B cell (primary cell): Measurements from ENCODE around the gene TXNRD3. TPM values are rescaled to one million over a fixed set of nuclear protein-coding genes. Genes with fewer than 3 reads are reported as not detected.

Experiments used
- ATAC-seq: fragments of 200-7000 bp; cut with Tn5 transposase; one replicate; pipeline ENCODE4 v1.10.0; 2021; ENCODE audit warnings: low read depth, mild to moderate bottlenecking, moderate number of reproducible peaks, moderate library complexity
- CTCF ChIA-PET: fragments of 350-600 bp; sonication (Branson Sonifier 250); formaldehyde crosslinking; loops from one replicate; lab custom pipeline; 2021; ENCODE audit warnings: antibody characterized with exemption, inconsistent platforms; lab: Charles Lee
- POLR2A ChIA-PET: fragments of 350-600 bp; sonication (Branson Sonifier 250); formaldehyde crosslinking; loops from one replicate; lab custom pipeline; 2021; ENCODE audit warnings: antibody characterized with exemption; lab: Charles Lee
- DNase-seq: peaks from one replicate; pipeline ENCODE4 v3.0.0; 2013
- H2AFZ ChIP-seq: 2 replicates; pipeline ENCODE4 v1.6.1; 2012; ENCODE audit warnings: mild to moderate bottlenecking, low read depth, low read length; ENCODE audit not compliant: insufficient read depth, poor library complexity, severe bottlenecking
- H3K27ac ChIP-seq, 2 donors: 1 replicate in 1 of 2; 2 replicates in 1 of 2; pipeline ENCODE4 v1.5.1; 2012 to 2013; ENCODE audit warnings: low read length in 2 of 2, mild to moderate bottlenecking in 2 of 2, moderate library complexity in 1 of 2
- H3K27me3 ChIP-seq, 4 experiments: fragments of 200-600 bp in 1 of 4; sonication (generic) in 1 of 4; replicated peaks in 1 of 4; 1 replicate in 2 of 4; 2 replicates in 2 of 4; pipeline versions ENCODE4 v1.6.1 to v1.7.0; 2013 to 2016; ENCODE audit warnings: low read length in 3 of 4, mild to moderate bottlenecking in 2 of 4, mixed read lengths in 1 of 4, moderate library complexity in 1 of 4; ENCODE audit not compliant: insufficient read depth in 4 of 4, control insufficient read depth in 3 of 4; ENCODE audit errors: control extremely low read depth in 1 of 4
- H3K36me3 ChIP-seq, 2 experiments: replicated peaks in 1 of 2; 1 replicate in 1 of 2; 2 replicates in 1 of 2; pipeline versions ENCODE4 v1.6.1 to v1.7.1; 2013; ENCODE audit warnings: low read length in 1 of 2; ENCODE audit not compliant: insufficient read depth in 2 of 2, control insufficient read depth in 1 of 2; ENCODE audit errors: control extremely low read depth in 1 of 2, extremely low read depth in 1 of 2
- H3K4me1 ChIP-seq, 2 donors: fragments of 200-600 bp in 1 of 2; sonication (generic) in 1 of 2; 1 replicate in 1 of 2; 2 replicates in 1 of 2; pipeline versions ENCODE4 v1.5.1 to v1.6.1; 2013 to 2017; ENCODE audit warnings: low read length in 2 of 2; ENCODE audit not compliant: control insufficient read depth in 2 of 2, insufficient read depth in 2 of 2
- H3K4me2 ChIP-seq: replicated peaks from 2 replicates; pipeline ENCODE3; 2012; ENCODE audit warnings: mild to moderate bottlenecking, low read depth, low read length; ENCODE audit not compliant: poor library complexity, severe bottlenecking
- H3K4me3 ChIP-seq, 5 experiments: fragments of 200-600 bp in 1 of 5; sonication (generic) in 1 of 5; 1 replicate in 3 of 5; 2 replicates in 2 of 5; pipeline versions ENCODE4 v1.5.1 to v1.7.0; 2011 to 2016; ENCODE audit warnings: low read length in 4 of 5, mild to moderate bottlenecking in 4 of 5, low read depth in 2 of 5, control low read depth in 1 of 5, moderate library complexity in 1 of 5; ENCODE audit not compliant: insufficient read depth in 1 of 5; ENCODE audit errors: control extremely low read depth in 1 of 5, extremely low read depth in 1 of 5
- H3K79me2 ChIP-seq: fragments of 200-600 bp; sonication (generic); one replicate; pipeline ENCODE4 v1.6.0; 2016; ENCODE audit warnings: low read length; ENCODE audit not compliant: control insufficient read depth, insufficient read depth
- H3K9ac ChIP-seq: fragments of 200-600 bp; sonication (generic); 2 replicates; pipeline ENCODE4 v1.6.1; 2017; ENCODE audit warnings: mild to moderate bottlenecking, low read length, moderate library complexity
- H3K9me3 ChIP-seq, 3 donors: one replicate each; pipeline versions ENCODE4 v1.6.1 to v1.7.1; 2013; ENCODE audit warnings: low read length in 2 of 3; ENCODE audit not compliant: control insufficient read depth in 2 of 3, insufficient read depth in 1 of 3; ENCODE audit errors: control extremely low read depth in 1 of 3
- H4K20me1 ChIP-seq: 2 replicates; pipeline ENCODE4 v1.6.0; 2012; ENCODE audit warnings: mild to moderate bottlenecking, low read length; ENCODE audit not compliant: insufficient read depth, control insufficient read depth, poor library complexity, severe bottlenecking
- H3K27ac Mint-ChIP-seq: one replicate; pipeline ENCODE4 v1.8.0; 2021; ENCODE audit warnings: mixed read lengths
- H3K27me3 Mint-ChIP-seq: one replicate; pipeline ENCODE4 v1.8.0; 2021; ENCODE audit warnings: mixed read lengths
- H3K4me1 Mint-ChIP-seq: one replicate; pipeline ENCODE4 v1.8.0; 2021; ENCODE audit warnings: mixed read lengths
- H3K4me3 Mint-ChIP-seq: one replicate; pipeline ENCODE4 v1.8.0; 2021; ENCODE audit warnings: mixed read lengths
- H3K9me3 Mint-ChIP-seq: one replicate; pipeline ENCODE4 v1.8.0; 2022; ENCODE audit warnings: mixed read lengths; ENCODE audit not compliant: insufficient read depth
- CTCF ChIP-seq: fragments of 200-600 bp; IDR thresholded peaks from one replicate; pipeline ENCODE4 v1.8.0; 2022; ENCODE audit warnings: antibody characterized with exemption, mild to moderate bottlenecking
- EZH2 ChIP-seq: IDR thresholded peaks from 2 replicates; pipeline ENCODE4 v1.6.1; 2012; ENCODE audit warnings: borderline replicate concordance, low read depth, mild to moderate bottlenecking, moderate library complexity, low read length; ENCODE audit not compliant: insufficient read depth, poor library complexity, severe bottlenecking
- WGBS: methylation state at CpG from one replicate; pipeline ENCODE4 v1.1.5; 2013; ENCODE audit warnings: missing lambda C conversion rate; ENCODE audit not compliant: insufficient coverage; 5-methylcytosine and 5-hydroxymethylcytosine counted together
- intact Hi-C: fragments of 100-400 bp; cut with micrococcal nuclease; formaldehyde crosslinking; loops from one replicate; pipeline ENCODE4 v1.10.0; 2022
- polyA plus RNA-seq: library from polyadenylated mRNA; depleted of rRNA; stranded (reverse); fragments of >200 nt; gene quantifications from 2 replicates; pipeline ENCODE4 v1.2.3, GENCODE V29; 2012
- total RNA-seq, 2 donors: library from RNA; stranded (reverse); fragments of 120-200 nt in 1 of 2; gene quantifications; 1 replicate in 1 of 2; 2 replicates in 1 of 2; pipeline versions ENCODE4 v1.2.3 to v1.2.4, GENCODE V29; 2013 to 2022

The TXNRD3 gene
- total and polyA plus RNA-seq, 2 donors (not counting 1 experiment from before 2014, with no cell fraction given): 0.15 to 0.99 TPM

- Histone ChIP-seq H3K27ac (no peak overlapping the region), H3K79me2 (no peaks in the 10 kb centered on the region), H3K27me3 (peaks cover 0 to 6% (median 0%) of the 10 kb centered on the region in 4 experiments), H3K36me3 (no peaks in the 10 kb centered on the region), H2AFZ (no peak overlapping the region), H3K9ac (no peak overlapping the region), H4K20me1 (no peaks in the 10 kb centered on the region), H3K4me3 (no peak overlapping the region), H3K4me1 (peaks cover 3% of the 10 kb centered on the region in 2 donors), H3K9me3 (no peaks in the 10 kb centered on the region), H3K4me2 (no peak overlapping the region)
- no peak for DNase-seq
- H3K9me3 Mint-ChIP-seq: no peaks in the 10 kb centered on the region
- CTCF ChIA-PET: no interaction called here
- H3K4me1 Mint-ChIP-seq: peaks cover 4% of the 10 kb centered on the region
- TF ChIP-seq CTCF (no peak), EZH2 (no peak)
- peaks cover 58% of the 10 kb centered on the region for H3K27me3 Mint-ChIP-seq
- WGBS: no CpG with 5 or more reads among the region's 2 CpGs
- H3K4me3 Mint-ChIP-seq: no peak overlapping the region
- POLR2A ChIA-PET: no interaction called here
- intact Hi-C loops: no loop called here
- ATAC-seq: no peak
- H3K27ac Mint-ChIP-seq: no peak overlapping the region
Observed at GRCh38 chr3:126649556-126650092, 5.3 kb downstream of the TXNRD3 start.

- no peaks in the 10 kb centered on the region for H3K36me3 ChIP-seq
- Mint-ChIP-seq H3K4me3 (no peak overlapping the region), H3K4me1 (no peaks in the 10 kb centered on the region), H3K9me3 (no peaks in the 10 kb centered on the region), H3K27ac (no peak overlapping the region), H3K27me3 (peaks cover 36% of the 10 kb centered on the region)
- no CpG with 5 or more reads among the region's 1 CpG for WGBS
- H3K4me1 ChIP-seq: no peaks in the 10 kb centered on the region
- POLR2A ChIA-PET: no interaction called here
- no peaks in the 10 kb centered on the region for H4K20me1 ChIP-seq
- H2AFZ ChIP-seq: no peak overlapping the region
- TF ChIP-seq EZH2 (no peak), CTCF (no peak)
- intact Hi-C loops: no loop called here
- no peak overlapping the region for H3K9ac ChIP-seq
- no peak overlapping the region for H3K4me3 ChIP-seq
- H3K4me2 ChIP-seq: no peak overlapping the region
- no peak for ATAC-seq
- H3K27me3 ChIP-seq: no peaks in the 10 kb centered on the region
- no peaks in the 10 kb centered on the region for H3K9me3 ChIP-seq
- no peaks in the 10 kb centered on the region for H3K79me2 ChIP-seq
- no peak for DNase-seq
- no peak overlapping the region for H3K27ac ChIP-seq
- CTCF ChIA-PET: no interaction called here
Observed at GRCh38 chr3:126646674-126647073, 8.2 kb downstream of the TXNRD3 start.
